GM12874 (cell line): Measurements from ENCODE around the gene CACNA1E.

Experiments used
- TF ChIP-seq, protein P1 (sequence below): IDR thresholded peaks from 2 replicates; pipeline ENCODE4 v1.5.1; 2011; ENCODE audit warnings: low read depth, mild to moderate bottlenecking, control low read depth, low read length, moderate library complexity; ENCODE audit not compliant: insufficient read depth

CACNA1E gene

GRCh38 chr1:181504399-181504842 lies 21.1 kb downstream of the CACNA1E start:
- TF ChIP-seq, protein P1, sequence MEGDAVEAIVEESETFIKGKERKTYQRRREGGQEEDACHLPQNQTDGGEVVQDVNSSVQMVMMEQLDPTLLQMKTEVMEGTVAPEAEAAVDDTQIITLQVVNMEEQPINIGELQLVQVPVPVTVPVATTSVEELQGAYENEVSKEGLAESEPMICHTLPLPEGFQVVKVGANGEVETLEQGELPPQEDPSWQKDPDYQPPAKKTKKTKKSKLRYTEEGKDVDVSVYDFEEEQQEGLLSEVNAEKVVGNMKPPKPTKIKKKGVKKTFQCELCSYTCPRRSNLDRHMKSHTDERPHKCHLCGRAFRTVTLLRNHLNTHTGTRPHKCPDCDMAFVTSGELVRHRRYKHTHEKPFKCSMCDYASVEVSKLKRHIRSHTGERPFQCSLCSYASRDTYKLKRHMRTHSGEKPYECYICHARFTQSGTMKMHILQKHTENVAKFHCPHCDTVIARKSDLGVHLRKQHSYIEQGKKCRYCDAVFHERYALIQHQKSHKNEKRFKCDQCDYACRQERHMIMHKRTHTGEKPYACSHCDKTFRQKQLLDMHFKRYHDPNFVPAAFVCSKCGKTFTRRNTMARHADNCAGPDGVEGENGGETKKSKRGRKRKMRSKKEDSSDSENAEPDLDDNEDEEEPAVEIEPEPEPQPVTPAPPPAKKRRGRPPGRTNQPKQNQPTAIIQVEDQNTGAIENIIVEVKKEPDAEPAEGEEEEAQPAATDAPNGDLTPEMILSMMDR: peak; percentile 77

DNA sequence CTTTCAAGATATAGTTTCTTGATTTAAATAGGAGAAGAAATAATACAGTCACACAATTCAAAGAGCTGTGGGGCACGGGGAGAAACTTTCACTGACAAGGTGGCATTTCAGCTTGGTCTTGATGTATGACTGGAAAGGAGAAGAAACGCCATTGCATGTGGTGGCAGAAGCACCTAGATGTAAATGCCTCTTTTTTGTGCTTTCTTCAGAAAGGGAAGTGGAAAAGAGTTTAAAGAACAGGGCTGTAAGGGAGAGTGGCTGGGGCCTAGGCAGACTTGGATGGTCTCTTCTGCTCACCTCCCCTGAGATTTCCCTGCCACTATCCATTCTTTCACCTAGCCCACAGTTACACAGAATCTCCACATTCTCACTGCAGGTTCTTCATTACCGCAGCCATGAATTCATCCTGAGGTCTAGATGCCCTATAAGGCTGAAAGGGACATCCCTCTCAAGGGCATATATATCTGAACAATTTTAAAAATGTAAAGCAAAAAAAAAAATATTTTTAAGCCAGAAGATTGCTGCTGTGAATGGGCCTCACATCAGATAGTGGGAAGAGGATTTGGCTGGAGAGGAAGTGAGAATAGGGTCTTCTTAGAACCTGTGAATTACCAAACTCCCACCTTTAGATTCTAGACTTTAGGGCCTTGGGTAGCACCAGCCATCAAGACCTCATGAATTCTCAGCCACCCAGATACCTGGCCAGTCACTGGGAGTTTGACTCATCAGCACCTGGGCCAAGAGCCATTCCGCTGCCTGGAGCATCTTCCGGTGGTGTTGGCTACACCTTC lies 23.4 kb downstream of the CACNA1E start:
- TF ChIP-seq, protein P1: no peak

GRCh38 chr1:181508486-181509165 lies 25.3 kb downstream of the CACNA1E start:
- TF ChIP-seq, protein P1: no peak

- TF ChIP-seq, protein P1: no peak
These were observed 30.5 kb downstream of the CACNA1E start for GRCh38 chr1:181513786-181514297.

- TF ChIP-seq, protein P1: peak; percentile 20; the same call in 1 of the 2 replicates
These were observed 31.3 kb downstream of the CACNA1E start for GRCh38 chr1:181514298-181515290.

DNA sequence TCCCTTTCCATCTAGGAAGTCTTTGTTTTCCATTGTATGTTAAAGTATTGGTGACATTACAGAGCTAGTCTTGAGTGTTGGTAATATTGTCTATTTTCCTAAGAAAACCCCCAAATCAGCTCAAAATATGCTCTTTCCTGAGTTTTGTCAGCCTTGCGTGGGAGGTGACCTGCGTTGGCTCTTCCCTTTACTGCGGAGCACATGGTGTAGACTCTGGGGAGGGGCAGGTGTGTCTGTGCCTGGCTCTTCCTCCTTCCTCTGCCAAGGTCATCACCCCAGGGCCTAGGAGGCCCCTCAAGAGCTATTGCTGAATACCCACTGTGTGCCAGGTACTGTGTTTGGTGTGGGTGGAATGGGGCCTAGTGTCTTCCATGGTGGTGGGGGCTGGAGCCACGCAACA lies 33.4 kb downstream of the CACNA1E start:
- TF ChIP-seq, protein P1: no peak
